BJ (cell line): Measurements from ENCODE around the gene CCNQ. TPM values are rescaled to one million over a fixed set of nuclear protein-coding genes. Genes with fewer than 3 reads are reported as not detected.
"Not testable (repeated sequence)": the region's sequence is repeated elsewhere in the genome, so short reads cannot be mapped to it uniquely, and the experiment has no call there.

Experiments
- CTCF ChIA-PET: fragments of 350-600 bp; formaldehyde crosslinking; extraction: SDS; loops from one replicate; lab custom pipeline; 2021; ENCODE audit warnings: antibody characterized with exemption, inconsistent platforms; lab: Yijun Ruan, JAX
- POLR2A ChIA-PET: fragments of 300-600 bp; sonication (Branson Sonifier 250); formaldehyde crosslinking; extraction: SDS; loops from one replicate; lab custom pipeline; 2021; ENCODE audit warnings: antibody characterized with exemption; lab: Charles Lee
- DNase-seq: peaks from one replicate; pipeline ENCODE4 v3.0.0-alpha.2; 2011; ENCODE audit warnings: low read depth
- H3K27me3 ChIP-seq: 2 replicates; pipeline ENCODE4 v1.6.0; 2011; ENCODE audit warnings: low read length; ENCODE audit not compliant: control insufficient read depth, insufficient read depth
- H3K36me3 ChIP-seq: 2 replicates; pipeline ENCODE4 v1.5.1; 2011; ENCODE audit warnings: low read length; ENCODE audit not compliant: control insufficient read depth, insufficient read depth
- H3K4me3 ChIP-seq: 2 replicates; pipeline ENCODE4 v1.5.1; 2011; ENCODE audit warnings: low read depth, mild to moderate bottlenecking, control low read depth, low read length
- polyA plus RNA-seq: library from polyadenylated mRNA; depleted of rRNA; stranded (reverse); fragments of >200 nt; gene quantifications from 2 replicates; pipeline ENCODE4 v1.2.3, GENCODE V29; 2011
- TF ChIP-seq, protein P1 (sequence below): IDR thresholded peaks from 2 replicates; pipeline ENCODE4 v1.5.1; 2011; ENCODE audit warnings: low read depth, mild to moderate bottlenecking, control low read depth, inconsistent platforms, low read length, moderate library complexity; ENCODE audit not compliant: insufficient read depth

CCNQ gene
- polyA plus RNA-seq, 1 experiment: 44.0 TPM

DNA sequence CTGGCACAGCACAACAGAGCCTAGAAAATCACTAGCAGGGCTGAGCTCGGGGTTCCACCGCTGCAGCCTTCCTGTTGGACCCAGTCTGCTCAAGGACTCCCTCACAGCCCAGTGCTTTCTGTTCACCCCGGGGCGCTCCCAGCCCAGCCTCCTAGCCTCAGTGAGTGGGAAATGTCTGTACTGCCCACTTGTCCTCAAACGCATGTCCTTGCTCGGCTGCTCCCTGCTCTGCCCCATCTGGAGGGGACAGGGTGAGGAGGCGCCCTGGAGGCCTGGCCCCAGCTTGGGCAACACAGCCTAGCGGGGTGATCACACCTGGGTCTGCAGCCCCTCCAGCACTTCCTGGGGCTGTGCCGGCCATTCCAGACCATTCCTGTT lies 11.9 kb upstream of the CCNQ start:
- 0 out of 2 replicates have a peak, but pooled peaks cover 2% of the 10 kb centered on the region for H3K27me3 ChIP-seq
- POLR2A ChIA-PET: no interaction called here
- no peaks in the 10 kb centered on the region for H3K36me3 ChIP-seq
- no peak for DNase-seq
- TF ChIP-seq, protein P1, sequence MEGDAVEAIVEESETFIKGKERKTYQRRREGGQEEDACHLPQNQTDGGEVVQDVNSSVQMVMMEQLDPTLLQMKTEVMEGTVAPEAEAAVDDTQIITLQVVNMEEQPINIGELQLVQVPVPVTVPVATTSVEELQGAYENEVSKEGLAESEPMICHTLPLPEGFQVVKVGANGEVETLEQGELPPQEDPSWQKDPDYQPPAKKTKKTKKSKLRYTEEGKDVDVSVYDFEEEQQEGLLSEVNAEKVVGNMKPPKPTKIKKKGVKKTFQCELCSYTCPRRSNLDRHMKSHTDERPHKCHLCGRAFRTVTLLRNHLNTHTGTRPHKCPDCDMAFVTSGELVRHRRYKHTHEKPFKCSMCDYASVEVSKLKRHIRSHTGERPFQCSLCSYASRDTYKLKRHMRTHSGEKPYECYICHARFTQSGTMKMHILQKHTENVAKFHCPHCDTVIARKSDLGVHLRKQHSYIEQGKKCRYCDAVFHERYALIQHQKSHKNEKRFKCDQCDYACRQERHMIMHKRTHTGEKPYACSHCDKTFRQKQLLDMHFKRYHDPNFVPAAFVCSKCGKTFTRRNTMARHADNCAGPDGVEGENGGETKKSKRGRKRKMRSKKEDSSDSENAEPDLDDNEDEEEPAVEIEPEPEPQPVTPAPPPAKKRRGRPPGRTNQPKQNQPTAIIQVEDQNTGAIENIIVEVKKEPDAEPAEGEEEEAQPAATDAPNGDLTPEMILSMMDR: no peak
- H3K4me3 ChIP-seq: no peak overlapping the region
- CTCF ChIA-PET: interaction anchor here (0.8 to 2.2 kb wide), 3 partner anchors 21 to 56 kb away, joined by 3 to 6 read pairs (median 4); no protein-coding TSS in a partner anchor

DNA sequence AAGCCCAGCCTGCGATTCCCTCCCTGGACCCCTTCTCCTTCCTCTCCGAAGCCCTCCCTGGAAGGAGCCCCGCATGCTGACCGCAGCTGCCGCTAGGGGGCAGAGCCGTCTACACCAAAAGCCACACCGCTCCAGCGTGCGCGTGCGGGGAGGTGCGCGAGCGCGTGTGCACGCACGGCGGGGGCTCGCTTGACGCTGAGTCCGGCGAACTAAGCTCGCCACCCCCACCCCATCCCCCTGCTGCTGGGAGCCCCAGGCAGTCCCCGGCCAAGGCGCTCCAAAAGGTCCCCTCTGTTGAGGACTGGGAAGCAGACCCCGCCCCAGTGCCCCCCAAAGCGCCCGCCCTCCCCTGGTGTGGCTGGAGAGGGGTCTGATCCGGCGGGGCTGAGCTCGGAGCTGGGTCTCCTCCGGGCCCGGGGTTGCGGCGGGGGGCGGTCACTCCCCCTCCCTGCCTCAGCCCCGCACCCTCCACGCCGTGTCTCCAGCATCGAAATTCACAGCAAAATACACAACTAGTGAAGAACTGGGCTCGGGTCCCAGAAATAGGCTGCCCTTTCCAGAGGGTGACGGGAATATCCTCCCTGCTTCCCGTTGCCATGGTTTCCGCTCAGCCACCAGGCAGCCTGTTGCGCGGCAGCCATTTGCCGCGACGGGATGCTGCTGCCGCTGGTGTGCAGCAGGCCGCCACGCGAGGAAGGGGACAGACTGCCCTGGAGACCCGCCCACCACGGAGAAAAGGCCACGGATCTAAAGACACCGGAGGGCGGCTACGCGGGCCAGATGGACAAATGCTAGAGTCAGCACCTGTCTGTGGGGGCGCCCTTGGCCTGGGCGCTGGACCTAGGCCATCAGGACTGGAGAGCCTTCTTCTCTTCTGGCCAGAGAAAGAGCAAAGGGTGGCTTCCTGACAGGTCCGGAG lies 11.2 kb upstream of the CCNQ start:
- Histone ChIP-seq H3K4me3 (peak overlapping the region; percentile 39), H3K36me3 (no peaks in the 10 kb centered on the region), H3K27me3 (0 out of 2 replicates have a peak, but pooled peaks cover 2% of the 10 kb centered on the region)
- TF ChIP-seq, protein P1: peak; percentile 80
- DNase-seq: no peak
- CTCF ChIA-PET: interaction anchor here (0.8 to 2.2 kb wide), 14 partner anchors 8 to 412 kb away, joined by 3 to 19 read pairs (median 4); no protein-coding TSS in a partner anchor
- POLR2A ChIA-PET: interaction anchor here (0.6 kb wide), 1 partner anchor 10 kb away, joined by 5 read pairs; no protein-coding TSS in a partner anchor

DNA sequence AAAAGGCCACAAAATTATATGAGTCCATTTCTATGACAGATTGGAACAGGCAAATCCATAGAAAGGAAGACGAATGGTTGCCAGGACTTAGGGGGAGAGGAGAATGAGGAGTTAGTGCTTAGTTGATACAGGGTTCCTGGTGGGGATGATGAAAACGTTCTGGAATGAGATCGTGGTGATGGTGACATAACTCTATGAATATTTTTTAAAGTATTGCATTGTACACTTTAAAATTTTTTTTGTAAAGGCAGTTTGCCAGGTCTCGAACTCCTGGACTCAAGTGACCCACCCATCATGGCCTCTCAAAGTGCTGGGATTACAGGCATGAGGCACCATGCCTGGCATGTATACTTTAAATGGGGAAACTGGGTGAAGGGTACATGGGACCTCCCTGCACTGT lies 9.9 kb upstream of the CCNQ start:
- Histone ChIP-seq H3K4me3 (no peak overlapping the region), H3K36me3 (no peaks in the 10 kb centered on the region), H3K27me3 (no peaks in the 10 kb centered on the region)
- ChIA-PET CTCF (interaction anchor here (0.7 to 2.2 kb wide), 13 partner anchors 8 to 414 kb away, joined by 3 to 19 read pairs (median 4); no protein-coding TSS in a partner anchor), POLR2A (no interaction called here)
- DNase-seq: no peak
- TF ChIP-seq, protein P1: no peak

DNA sequence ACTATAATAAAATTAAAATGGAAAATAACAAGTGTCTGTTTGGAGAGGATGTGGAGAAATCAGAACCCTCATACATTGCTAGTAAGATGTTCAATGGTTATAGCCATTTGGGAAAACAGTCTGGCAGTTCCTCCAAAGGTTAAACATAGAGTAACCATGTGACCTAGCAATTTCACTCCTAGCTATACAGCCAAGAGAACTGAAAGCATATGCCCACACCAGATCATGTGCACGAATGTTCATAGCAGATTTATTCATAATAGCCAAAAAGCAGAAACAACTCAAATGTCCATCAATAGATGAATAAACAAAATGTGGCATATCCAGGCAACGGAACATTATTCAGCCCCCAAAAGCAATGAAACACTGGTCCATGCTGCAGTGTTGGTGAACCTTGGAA lies 9.4 kb upstream of the CCNQ start:
- CTCF ChIA-PET: no interaction called here
- TF ChIP-seq, protein P1: no peak

DNA sequence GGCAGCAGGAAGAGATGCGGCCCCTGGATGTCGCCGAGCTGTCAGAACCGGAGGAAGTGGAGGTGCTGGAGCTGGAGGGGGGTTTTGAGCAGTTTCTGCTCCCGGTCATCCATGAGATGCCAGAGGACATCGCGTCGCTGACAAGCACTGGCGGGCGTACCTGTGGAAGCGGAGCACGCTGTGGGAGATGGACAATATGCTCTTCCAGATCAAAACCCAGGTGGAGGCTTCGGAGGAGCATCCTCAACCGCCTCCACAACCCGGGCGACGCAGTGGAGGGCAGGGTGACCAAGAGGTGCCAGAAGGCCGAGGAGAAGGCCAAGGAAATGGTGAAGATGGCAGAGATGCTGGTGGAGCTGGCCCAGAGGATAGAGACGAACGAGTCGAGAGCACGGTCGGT lies 7.6 kb upstream of the CCNQ start:
- TF ChIP-seq, protein P1: no peak
- POLR2A ChIA-PET: no interaction called here
- Histone ChIP-seq H3K27me3 (no peaks in the 10 kb centered on the region), H3K4me3 (no peak overlapping the region), H3K36me3 (no peaks in the 10 kb centered on the region)
- DNase-seq: no peak
- CTCF ChIA-PET: interaction anchor here (0.7 to 1.8 kb wide), 2 partner anchors 57 to 67 kb away, joined by 3 to 7 read pairs; no protein-coding TSS in a partner anchor

More for the DNA sequence above, 9.4 kb upstream of the CCNQ start:
- POLR2A ChIA-PET: no interaction called here
- DNase-seq: no peak
- Histone ChIP-seq H3K27me3 (no peaks in the 10 kb centered on the region), H3K36me3 (no peaks in the 10 kb centered on the region), H3K4me3 (no peak overlapping the region)

DNA sequence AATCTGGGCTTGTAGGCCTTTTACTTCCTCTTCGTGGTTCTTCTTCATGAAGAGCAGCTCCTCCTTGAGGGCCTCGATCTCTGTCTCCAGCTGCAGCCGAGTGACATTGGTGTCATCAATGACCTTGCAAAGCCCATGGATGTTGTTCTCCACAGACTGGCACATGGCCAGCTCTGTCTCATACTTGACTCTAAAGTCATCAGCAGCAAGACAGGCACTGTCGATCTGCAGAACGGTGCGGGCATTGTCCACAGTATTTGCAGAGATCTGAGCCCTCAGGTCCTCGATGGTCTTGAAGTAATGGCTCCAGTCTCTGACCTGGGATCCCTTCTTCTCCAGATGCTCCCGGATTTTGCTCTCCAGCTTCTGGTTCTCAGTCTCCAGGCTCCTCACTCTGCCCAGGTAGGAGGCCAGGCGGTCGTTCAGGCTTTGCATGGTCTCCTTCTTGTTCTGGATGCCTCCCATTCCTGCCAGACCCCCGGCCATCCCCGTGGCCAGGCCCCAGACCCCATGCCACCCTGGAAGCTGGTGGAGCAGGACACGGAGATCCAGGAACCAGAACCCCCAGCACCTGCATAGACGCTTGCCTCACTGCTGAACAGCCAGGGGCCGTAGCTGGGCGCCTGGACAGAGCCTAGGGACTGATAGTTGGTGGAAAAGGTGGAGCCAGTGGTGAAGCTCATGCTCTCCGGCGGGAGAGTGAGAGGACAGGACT lies 5.9 kb upstream of the CCNQ start:
- H3K27me3 ChIP-seq, H3K36me3 ChIP-seq, DNase-seq, H3K4me3 ChIP-seq, POLR2A ChIA-PET: not testable (repeated sequence)
- CTCF ChIA-PET: interaction anchor here (0.9 kb wide), 1 partner anchor 37 kb away, joined by 3 read pairs; no protein-coding TSS in a partner anchor
